MM.1S (cell line): ENCODE data around the gene PLXNA4.

Experiments
- DNase-seq: peaks from one replicate; pipeline ENCODE4 v3.0.0-alpha.2; 2015
- H2AFZ ChIP-seq: fragments of 300-600 bp; sonication (generic); 2 replicates; pipeline ENCODE4 v1.6.0; 2016; ENCODE audit warnings: antibody characterized with exemption, low read length
- H3F3A ChIP-seq: fragments of 300-600 bp; sonication (generic); 2 replicates; pipeline ENCODE4 v1.6.1; 2016; ENCODE audit warnings: mild to moderate bottlenecking, antibody characterized with exemption, low read length, moderate library complexity, mixed read lengths; ENCODE audit not compliant: insufficient read depth
- H3K27ac ChIP-seq: fragments of 300-600 bp; sonication (generic); 2 replicates; pipeline ENCODE4 v1.5.1; 2016; ENCODE audit warnings: mild to moderate bottlenecking, low read length
- H3K27me3 ChIP-seq: fragments of 300-600 bp; sonication (generic); replicated peaks from 2 replicates; pipeline ENCODE4 v1.6.0; 2016; ENCODE audit warnings: low read length; ENCODE audit not compliant: insufficient read depth
- H3K36me3 ChIP-seq: fragments of 300-600 bp; sonication (generic); replicated peaks from 2 replicates; pipeline ENCODE4 v1.6.1; 2016; ENCODE audit warnings: mild to moderate bottlenecking, low read length, mixed read lengths; ENCODE audit not compliant: insufficient read depth
- H3K4me1 ChIP-seq: fragments of 300-600 bp; sonication (generic); 2 replicates; pipeline ENCODE4 v1.6.1; 2016; ENCODE audit warnings: low read length, mixed read lengths
- H3K4me2 ChIP-seq: fragments of 300-600 bp; sonication (generic); 2 replicates; pipeline ENCODE4 v1.6.0; 2016; ENCODE audit warnings: low read depth, low read length
- H3K4me3 ChIP-seq: fragments of 300-600 bp; sonication (generic); 2 replicates; pipeline ENCODE4 v1.5.1; 2016; ENCODE audit warnings: low read length, mixed read lengths
- H3K79me2 ChIP-seq: fragments of 300-600 bp; sonication (generic); 2 replicates; pipeline ENCODE4 v1.6.1; 2016; ENCODE audit warnings: mixed run types, low read length, mixed read lengths
- H3K9ac ChIP-seq: fragments of 300-600 bp; sonication (generic); 2 replicates; pipeline ENCODE4 v1.6.1; 2016; ENCODE audit warnings: low read length, mixed read lengths
- H3K9me2 ChIP-seq: fragments of 300-600 bp; sonication (generic); replicated peaks from 2 replicates; pipeline ENCODE4 v1.6.1; 2016; ENCODE audit warnings: mild to moderate bottlenecking, low read length, mixed read lengths; ENCODE audit not compliant: insufficient read depth
- H3K9me3 ChIP-seq: fragments of 300-600 bp; sonication (generic); replicated peaks from 2 replicates; pipeline ENCODE4 v1.6.1; 2016; ENCODE audit warnings: mild to moderate bottlenecking, low read length, mixed read lengths; ENCODE audit not compliant: insufficient read depth
- H4K20me1 ChIP-seq: fragments of 300-600 bp; sonication (generic); 2 replicates; pipeline ENCODE4 v1.6.1; 2016; ENCODE audit warnings: mild to moderate bottlenecking, low read length, moderate library complexity, mixed read lengths; ENCODE audit not compliant: insufficient read depth
- EZH2 ChIP-seq: fragments of 300-600 bp; sonication (generic); optimal IDR thresholded peaks from 2 replicates; pipeline ENCODE3; 2017; ENCODE audit warnings: low read depth, mild to moderate bottlenecking, antibody characterized with exemption, low read length, mixed read lengths
- EZH2phosphoT487 ChIP-seq: fragments of 300-600 bp; sonication (generic); IDR thresholded peaks from 2 replicates; pipeline ENCODE4 v1.6.1; 2018; ENCODE audit warnings: antibody characterized with exemption, low read length
- TF ChIP-seq, protein P1 (sequence below): fragments of 300-600 bp; sonication (generic); IDR thresholded peaks from 2 replicates; pipeline ENCODE4 v1.5.1; 2016; ENCODE audit warnings: antibody characterized with exemption, low read length, mixed read lengths

Gene PLXNA4

DNA sequence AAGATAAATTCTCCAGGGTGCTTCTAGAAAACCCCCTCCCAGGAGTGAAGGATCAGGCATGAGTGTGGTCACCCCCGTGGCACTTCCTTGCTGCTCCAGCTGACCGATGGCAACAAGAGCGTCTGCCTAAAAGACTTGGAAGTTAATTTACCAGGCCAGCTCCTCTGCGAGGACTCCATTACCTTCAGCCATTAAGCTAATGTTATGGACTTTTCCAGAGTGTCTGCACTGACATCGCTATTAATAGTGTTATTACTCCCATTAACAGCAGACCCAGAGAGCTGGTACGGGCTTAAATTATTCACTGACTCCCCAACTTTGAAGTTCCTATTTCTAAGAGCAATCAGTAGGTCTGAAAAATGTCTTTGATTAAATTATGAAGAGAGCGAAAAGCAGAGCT lies 345.8 kb downstream of the PLXNA4 start:
- Histone ChIP-seq H3K9me3 (no peaks in the 10 kb centered on the region), H3K27me3 (no peaks in the 10 kb centered on the region), H3K27ac (no peak overlapping the region), H3F3A (no peaks in the 10 kb centered on the region), H3K9me2 (no peaks in the 10 kb centered on the region), H4K20me1 (no peaks in the 10 kb centered on the region), H2AFZ (no peak overlapping the region), H3K36me3 (no peaks in the 10 kb centered on the region), H3K9ac (no peak overlapping the region), H3K4me1 (no peaks in the 10 kb centered on the region), H3K79me2 (no peaks in the 10 kb centered on the region), H3K4me2 (no peak overlapping the region), H3K4me3 (no peak overlapping the region)
- no peak for DNase-seq
- TF ChIP-seq EZH2phosphoT487 = no peak
- no peak for TF ChIP-seq EZH2
- TF ChIP-seq, protein P1, sequence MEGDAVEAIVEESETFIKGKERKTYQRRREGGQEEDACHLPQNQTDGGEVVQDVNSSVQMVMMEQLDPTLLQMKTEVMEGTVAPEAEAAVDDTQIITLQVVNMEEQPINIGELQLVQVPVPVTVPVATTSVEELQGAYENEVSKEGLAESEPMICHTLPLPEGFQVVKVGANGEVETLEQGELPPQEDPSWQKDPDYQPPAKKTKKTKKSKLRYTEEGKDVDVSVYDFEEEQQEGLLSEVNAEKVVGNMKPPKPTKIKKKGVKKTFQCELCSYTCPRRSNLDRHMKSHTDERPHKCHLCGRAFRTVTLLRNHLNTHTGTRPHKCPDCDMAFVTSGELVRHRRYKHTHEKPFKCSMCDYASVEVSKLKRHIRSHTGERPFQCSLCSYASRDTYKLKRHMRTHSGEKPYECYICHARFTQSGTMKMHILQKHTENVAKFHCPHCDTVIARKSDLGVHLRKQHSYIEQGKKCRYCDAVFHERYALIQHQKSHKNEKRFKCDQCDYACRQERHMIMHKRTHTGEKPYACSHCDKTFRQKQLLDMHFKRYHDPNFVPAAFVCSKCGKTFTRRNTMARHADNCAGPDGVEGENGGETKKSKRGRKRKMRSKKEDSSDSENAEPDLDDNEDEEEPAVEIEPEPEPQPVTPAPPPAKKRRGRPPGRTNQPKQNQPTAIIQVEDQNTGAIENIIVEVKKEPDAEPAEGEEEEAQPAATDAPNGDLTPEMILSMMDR = no peak

DNA sequence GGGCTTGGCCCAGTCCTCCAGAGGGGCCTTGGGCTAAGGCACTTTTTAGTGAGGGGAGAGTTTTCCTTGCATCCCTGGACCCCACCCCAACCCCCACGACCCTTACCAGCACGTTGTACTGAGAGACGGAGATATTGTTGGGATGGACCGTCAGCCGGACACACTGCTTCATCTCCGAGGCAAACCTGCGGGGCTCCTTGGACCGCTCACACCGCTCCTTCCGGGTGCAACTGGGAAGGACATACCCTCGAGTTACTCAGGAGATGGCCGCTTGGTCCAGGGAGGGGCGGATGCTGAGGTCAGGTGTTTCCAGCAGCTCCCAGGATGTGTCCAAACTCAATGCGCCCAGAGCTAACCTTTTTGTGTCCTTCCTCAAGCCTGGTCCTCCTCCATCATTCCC lies 348.0 kb downstream of the PLXNA4 start:
- H3K4me1 ChIP-seq = no peaks in the 10 kb centered on the region
- no peak overlapping the region for H3K27ac ChIP-seq
- TF ChIP-seq EZH2 (no peak), EZH2phosphoT487 (no peak)
- TF ChIP-seq, protein P1 = no peak
- no peak overlapping the region for H3K4me2 ChIP-seq
- H3K36me3 ChIP-seq = no peaks in the 10 kb centered on the region
- no peaks in the 10 kb centered on the region for H3K9me3 ChIP-seq
- H2AFZ ChIP-seq = no peak overlapping the region
- H3K9me2 ChIP-seq = no peaks in the 10 kb centered on the region
- H3K9ac ChIP-seq = no peak overlapping the region
- no peaks in the 10 kb centered on the region for H4K20me1 ChIP-seq
- no peaks in the 10 kb centered on the region for H3K27me3 ChIP-seq
- DNase-seq = no peak
- no peak overlapping the region for H3K4me3 ChIP-seq
- H3F3A ChIP-seq = no peaks in the 10 kb centered on the region
- H3K79me2 ChIP-seq = no peaks in the 10 kb centered on the region

DNA sequence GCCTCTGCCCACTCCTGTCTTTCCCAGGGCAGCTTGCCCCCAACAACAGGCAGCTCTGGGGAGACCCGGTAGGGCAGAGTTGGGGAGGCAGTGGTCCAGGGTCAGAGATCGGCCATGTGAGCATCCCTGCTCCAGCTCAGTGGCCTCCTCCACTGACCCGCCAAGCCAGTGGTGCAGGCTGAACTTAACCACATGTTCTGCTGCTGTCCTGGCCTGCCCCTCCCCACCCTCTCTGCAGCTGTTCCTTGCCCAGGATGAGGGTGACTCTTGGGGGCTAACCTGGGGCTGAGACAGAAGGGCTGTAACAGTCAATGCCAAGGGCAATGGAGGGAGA lies 349.3 kb downstream of the PLXNA4 start:
- Histone ChIP-seq H3F3A (no peaks in the 10 kb centered on the region), H3K9me2 (no peaks in the 10 kb centered on the region), H3K4me1 (no peaks in the 10 kb centered on the region), H3K4me2 (no peak overlapping the region), H3K27me3 (no peaks in the 10 kb centered on the region), H3K4me3 (no peak overlapping the region), H4K20me1 (no peaks in the 10 kb centered on the region), H2AFZ (no peak overlapping the region), H3K9ac (no peak overlapping the region), H3K36me3 (no peaks in the 10 kb centered on the region), H3K27ac (no peak overlapping the region), H3K79me2 (no peaks in the 10 kb centered on the region), H3K9me3 (no peaks in the 10 kb centered on the region)
- no peak for TF ChIP-seq EZH2phosphoT487
- no peak for TF ChIP-seq EZH2
- TF ChIP-seq, protein P1 = no peak
- no peak for DNase-seq
